ENCODE results near the gene MAPKAP1.

Gene MAPKAP1

DNA sequence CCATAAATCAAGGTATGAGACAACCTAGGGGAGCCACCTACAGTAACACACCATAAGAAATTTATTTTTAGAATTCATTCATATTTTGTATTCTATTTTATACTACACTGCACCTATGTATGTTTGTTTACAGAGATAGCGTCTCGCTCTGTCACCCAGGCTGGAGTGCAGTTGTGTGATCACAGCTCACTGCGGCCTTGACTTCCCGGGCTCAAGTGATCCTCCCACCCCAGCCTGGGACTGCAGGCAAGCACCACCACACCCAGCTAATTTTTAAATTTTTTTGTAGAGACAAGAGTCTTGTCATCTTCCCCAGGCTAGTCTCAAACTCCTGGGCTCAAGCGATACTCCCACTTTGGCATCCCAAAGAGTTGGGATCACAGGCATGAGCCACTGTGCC, 25.4 kb downstream of the MAPKAP1 start:
- TF ChIP-seq POLR2A (IDR thresholded peaks at IDR 0.05; ENCODE audit: low read depth, low read length) (no peak), POLR2AphosphoS5 (IDR thresholded peaks at IDR 0.05; ENCODE audit: low read depth, low read length) (no peak), PAX5 (IDR thresholded peaks at IDR 0.05; ENCODE audit: insufficient read depth, low read length, severe bottlenecking) (no peak), SPI1 (IDR thresholded peaks at IDR 0.05; ENCODE audit: low read depth, low read length) (no peak), POU2F2 (IDR thresholded peaks at IDR 0.05; ENCODE audit: low read depth, low read length) (no peak), TAF1 (IDR thresholded peaks at IDR 0.05; ENCODE audit: low read depth, low read length) (no peak)
- FAIRE-seq (no peak), DNase-seq (ENCODE audit: insufficient read length, low spot score) (no peak)

DNA sequence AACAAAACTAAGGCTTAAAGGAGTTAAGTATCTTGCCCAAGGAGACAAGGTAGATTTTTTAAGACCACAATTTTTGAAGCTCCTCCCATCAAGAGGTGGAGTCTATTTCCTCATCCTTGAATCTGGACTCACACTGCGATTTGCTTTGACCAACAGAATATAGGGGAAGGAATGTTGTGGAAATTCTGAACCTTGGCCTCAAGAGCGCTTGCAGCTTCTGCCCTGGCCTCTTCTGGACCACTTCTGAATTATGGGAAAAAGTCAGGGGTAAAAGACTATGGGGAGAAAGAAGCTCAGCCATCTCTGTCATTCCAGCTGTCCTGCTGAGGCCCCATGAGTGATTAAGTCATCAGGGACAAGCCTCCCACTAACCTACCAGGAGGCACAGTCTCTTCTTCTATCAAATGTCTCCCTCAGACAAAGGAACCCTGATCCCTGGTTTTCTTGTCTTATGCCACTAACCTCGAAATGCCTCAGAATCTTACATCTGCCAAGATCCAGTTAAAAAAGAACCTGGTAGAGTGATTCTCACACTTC, 25.9 kb downstream of the MAPKAP1 start:
- TF ChIP-seq POU2F2 (IDR thresholded peaks at IDR 0.05; ENCODE audit: low read depth, low read length) (no peak), PAX5 (IDR thresholded peaks at IDR 0.05; ENCODE audit: insufficient read depth, low read length, severe bottlenecking) (no peak)
- DNase-seq (ENCODE audit: insufficient read length, low spot score) = no peak
- peak; percentile 5 for FAIRE-seq

DNA sequence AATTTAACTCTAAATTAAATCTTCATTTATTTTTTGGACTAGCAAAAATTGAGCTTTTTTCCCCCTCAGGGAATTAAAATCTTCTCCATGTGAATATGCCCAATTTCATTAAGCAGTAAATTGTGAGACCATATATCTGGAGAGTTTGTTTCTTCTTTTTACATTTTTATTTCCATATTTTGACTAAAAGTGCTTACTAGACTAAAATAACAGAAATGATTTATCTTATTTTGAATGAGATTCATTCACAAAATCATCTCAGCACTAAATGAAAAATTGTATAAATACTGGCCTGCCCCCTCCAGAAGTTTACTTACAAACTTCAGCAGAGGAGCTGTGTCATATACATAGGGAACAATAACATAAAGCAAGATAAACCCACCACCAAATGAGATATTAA, 26.6 kb downstream of the MAPKAP1 start:
- no peak for DNase-seq (ENCODE audit: insufficient read length, low spot score)
- no peak for TF ChIP-seq POLR2AphosphoS5 (IDR thresholded peaks at IDR 0.05; ENCODE audit: low read depth, low read length)
- TF ChIP-seq TAF1 (IDR thresholded peaks at IDR 0.05; ENCODE audit: low read depth, low read length) = no peak
- TF ChIP-seq SPI1 (IDR thresholded peaks at IDR 0.05; ENCODE audit: low read depth, low read length) = no peak
- no peak for TF ChIP-seq PAX5 (IDR thresholded peaks at IDR 0.05; ENCODE audit: insufficient read depth, low read length, severe bottlenecking)
- no peak for TF ChIP-seq POLR2A (IDR thresholded peaks at IDR 0.05; ENCODE audit: low read depth, low read length)
- no peak for TF ChIP-seq POU2F2 (IDR thresholded peaks at IDR 0.05; ENCODE audit: low read depth, low read length)
- no peak for FAIRE-seq

DNA sequence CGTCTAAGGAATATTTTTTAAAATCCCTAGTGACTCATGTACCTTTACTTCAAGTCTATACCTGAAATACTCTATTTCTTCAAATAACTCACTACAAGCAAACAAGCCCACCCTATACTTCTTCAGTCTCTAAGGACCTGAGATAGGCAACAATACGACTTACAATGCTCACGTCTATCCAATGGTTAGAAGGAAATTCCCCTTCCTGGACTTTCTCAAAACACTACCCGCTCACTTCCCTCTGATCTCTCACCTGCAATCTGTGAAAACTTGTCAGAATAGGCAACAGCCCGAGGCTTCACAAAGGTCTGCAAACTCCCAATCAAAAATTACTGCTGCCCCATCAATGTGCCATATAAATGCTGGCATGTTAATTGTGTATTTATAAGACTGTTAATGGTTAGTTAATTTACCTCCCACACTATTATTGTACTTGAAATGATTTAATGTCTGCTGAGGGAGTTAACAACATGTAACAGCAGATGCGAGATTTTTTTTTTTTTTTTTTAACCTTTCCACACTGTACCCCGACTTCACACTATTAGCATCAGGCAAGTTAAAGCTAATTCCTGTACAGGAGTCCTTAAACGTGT, 27.3 kb downstream of the MAPKAP1 start:
- FAIRE-seq = no peak
- DNase-seq (ENCODE audit: insufficient read length, low spot score) = no peak
- TF ChIP-seq POLR2AphosphoS5 (IDR thresholded peaks at IDR 0.05; ENCODE audit: low read depth, low read length) = no peak
- TF ChIP-seq PAX5 (IDR thresholded peaks at IDR 0.05; ENCODE audit: insufficient read depth, low read length, severe bottlenecking) = no peak
- TF ChIP-seq SPI1 (IDR thresholded peaks at IDR 0.05; ENCODE audit: low read depth, low read length) = peak; percentile 55
- no peak for TF ChIP-seq POU2F2 (IDR thresholded peaks at IDR 0.05; ENCODE audit: low read depth, low read length)

DNA sequence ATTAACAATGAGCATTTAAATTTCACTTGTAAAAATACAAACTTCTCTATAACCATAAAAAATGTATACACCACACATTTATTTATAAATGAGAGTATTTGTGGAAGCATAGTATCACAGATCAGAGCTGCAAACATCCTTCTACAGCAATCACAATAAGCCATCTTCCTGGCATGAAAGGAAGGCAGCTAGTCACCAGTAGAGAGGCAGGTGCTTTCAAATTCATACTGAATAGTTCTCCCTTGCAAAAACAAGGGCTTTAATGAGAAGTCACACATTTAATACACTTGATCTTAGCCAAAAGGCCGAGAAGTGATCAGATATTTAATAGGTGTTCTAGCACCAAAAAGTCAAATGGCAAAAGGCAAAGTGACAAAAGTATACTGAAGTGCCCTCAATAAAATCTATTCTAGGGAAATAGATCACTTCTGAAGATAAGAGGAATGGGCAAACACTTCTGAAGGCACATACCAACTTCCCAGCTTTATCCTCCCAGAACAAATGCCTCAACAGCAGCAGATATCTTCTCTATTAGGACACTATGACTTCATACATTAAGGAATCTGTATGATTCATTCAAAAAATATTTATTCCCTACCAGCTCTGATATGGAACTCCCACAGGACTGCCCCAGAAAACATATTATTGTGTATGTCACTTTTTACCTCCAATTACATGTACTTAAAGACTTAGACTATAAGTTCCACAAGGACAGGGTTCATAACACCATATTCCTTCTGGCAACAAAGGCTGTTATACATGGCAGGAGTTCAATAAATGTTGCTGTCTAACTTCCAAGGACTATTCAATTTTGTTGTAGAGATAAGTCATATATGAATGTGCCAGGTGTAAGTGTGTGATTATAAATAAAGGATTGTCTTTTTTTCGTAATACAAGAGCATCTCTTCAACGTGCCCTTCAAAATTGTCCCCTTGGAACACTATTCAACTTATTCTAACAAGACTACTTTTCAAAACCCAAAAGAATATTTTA, 31.7 kb downstream of the MAPKAP1 start:
- peak; percentile 28 for FAIRE-seq
- DNase-seq (ENCODE audit: insufficient read length, low spot score) = no peak

DNA sequence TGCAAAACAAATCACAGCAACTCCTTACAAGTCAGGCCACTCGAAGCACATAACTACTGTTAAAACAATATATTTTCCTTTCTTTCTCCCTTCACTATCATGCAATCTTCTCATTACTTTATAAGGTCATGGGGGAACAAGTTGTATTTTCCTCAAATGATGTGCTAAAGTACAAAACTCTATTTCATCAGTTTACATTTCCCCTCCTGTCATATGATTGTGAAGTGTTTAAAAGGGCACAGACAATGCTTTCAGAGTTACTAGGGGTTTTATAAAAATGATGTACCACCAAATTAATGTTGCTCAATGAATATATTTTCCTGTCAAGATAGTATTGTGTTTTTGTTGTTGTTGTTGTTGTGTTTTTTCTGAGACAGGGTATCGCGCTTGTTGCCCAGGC, 34.1 kb downstream of the MAPKAP1 start:
- TF ChIP-seq TAF1 (IDR thresholded peaks at IDR 0.05; ENCODE audit: low read depth, low read length) (no peak), POLR2A (IDR thresholded peaks at IDR 0.05; ENCODE audit: low read depth, low read length) (no peak), SPI1 (IDR thresholded peaks at IDR 0.05; ENCODE audit: low read depth, low read length) (no peak), POU2F2 (IDR thresholded peaks at IDR 0.05; ENCODE audit: low read depth, low read length) (no peak), POLR2AphosphoS5 (IDR thresholded peaks at IDR 0.05; ENCODE audit: low read depth, low read length) (no peak), PAX5 (IDR thresholded peaks at IDR 0.05; ENCODE audit: insufficient read depth, low read length, severe bottlenecking) (no peak)
- DNase-seq (ENCODE audit: insufficient read length, low spot score) (no peak), FAIRE-seq (no peak)

More for the DNA sequence above, 31.7 kb downstream of the MAPKAP1 start:
- TF ChIP-seq POLR2AphosphoS5 (IDR thresholded peaks at IDR 0.05; ENCODE audit: low read depth, low read length) (no peak), TAF1 (IDR thresholded peaks at IDR 0.05; ENCODE audit: low read depth, low read length) (no peak), PAX5 (IDR thresholded peaks at IDR 0.05; ENCODE audit: insufficient read depth, low read length, severe bottlenecking) (no peak)

DNA sequence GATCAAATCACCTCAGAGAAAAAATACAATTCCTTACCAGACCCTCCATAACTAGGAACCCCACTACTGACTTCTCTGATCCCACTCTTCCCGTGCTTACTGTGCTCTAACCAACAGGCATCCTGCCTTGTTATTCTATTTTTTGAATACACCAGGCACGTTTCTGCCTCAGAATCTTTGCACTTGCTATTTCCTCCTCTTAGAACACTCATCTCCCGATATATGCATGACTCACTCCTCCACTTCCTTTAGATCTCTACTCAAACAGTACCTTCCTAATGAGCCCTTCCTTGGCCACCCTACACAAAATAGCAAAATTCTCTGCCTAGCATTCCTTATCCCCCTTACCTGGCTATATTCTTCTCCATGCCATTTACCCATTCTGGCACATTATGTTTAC, 43.9 kb downstream of the MAPKAP1 start:
- TF ChIP-seq POU2F2 (IDR thresholded peaks at IDR 0.05; ENCODE audit: low read depth, low read length) (no peak), PAX5 (IDR thresholded peaks at IDR 0.05; ENCODE audit: insufficient read depth, low read length, severe bottlenecking) (no peak), TAF1 (IDR thresholded peaks at IDR 0.05; ENCODE audit: low read depth, low read length) (no peak)
- no peak for DNase-seq (ENCODE audit: insufficient read length, low spot score)

DNA sequence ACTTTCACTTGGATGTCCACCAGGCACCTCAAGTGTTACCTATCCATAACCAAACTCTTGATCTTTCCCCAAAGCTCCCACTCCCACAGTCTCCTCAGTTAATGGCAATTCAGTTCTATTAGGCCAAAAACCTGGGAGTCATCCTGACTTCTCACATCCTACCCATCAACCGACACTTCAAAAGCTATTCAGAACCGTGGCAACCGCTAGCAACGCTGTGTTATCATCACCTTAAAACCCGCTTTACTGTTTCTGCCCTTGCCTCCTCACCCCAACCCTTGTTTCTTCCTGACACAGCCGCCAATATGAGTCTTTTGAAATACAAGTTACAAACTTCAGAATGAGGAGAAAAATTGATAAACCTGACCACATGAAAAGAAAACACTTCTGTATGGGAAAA, 46.5 kb downstream of the MAPKAP1 start:
- DNase-seq (ENCODE audit: insufficient read length, low spot score) (no peak), FAIRE-seq (no peak)

More for the DNA sequence above, 43.9 kb downstream of the MAPKAP1 start:
- FAIRE-seq = no peak

DNA sequence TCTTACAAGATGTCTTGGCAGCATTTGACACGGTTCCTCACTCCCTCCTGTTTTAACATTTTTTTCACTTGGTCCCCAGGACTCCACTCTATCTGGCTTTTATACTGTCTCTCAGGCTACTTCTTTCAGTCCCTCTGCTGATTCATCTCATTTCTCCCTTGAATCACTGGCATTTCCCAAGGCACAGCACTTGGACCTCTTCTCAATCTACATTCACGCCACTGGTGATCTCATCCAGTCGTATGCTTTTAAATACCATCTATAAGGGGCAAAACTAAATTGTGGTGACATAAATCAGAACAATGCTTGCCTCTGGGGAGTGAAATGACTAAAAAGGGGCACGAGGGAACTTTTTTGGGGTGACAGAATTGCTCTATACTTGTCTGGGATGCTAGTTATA, 47.1 kb downstream of the MAPKAP1 start:
- DNase-seq (ENCODE audit: insufficient read length, low spot score) (no peak), FAIRE-seq (peak; percentile 66)
- no peak for TF ChIP-seq POU2F2 (IDR thresholded peaks at IDR 0.05; ENCODE audit: low read depth, low read length)
- no peak for TF ChIP-seq SPI1 (IDR thresholded peaks at IDR 0.05; ENCODE audit: low read depth, low read length)
- no peak for TF ChIP-seq TAF1 (IDR thresholded peaks at IDR 0.05; ENCODE audit: low read depth, low read length)
- no peak for TF ChIP-seq POLR2AphosphoS5 (IDR thresholded peaks at IDR 0.05; ENCODE audit: low read depth, low read length)
- no peak for TF ChIP-seq POLR2A (IDR thresholded peaks at IDR 0.05; ENCODE audit: low read depth, low read length)

More for the DNA sequence above, 46.5 kb downstream of the MAPKAP1 start:
- TF ChIP-seq POU2F2 (IDR thresholded peaks at IDR 0.05; ENCODE audit: low read depth, low read length) (no peak), POLR2A (IDR thresholded peaks at IDR 0.05; ENCODE audit: low read depth, low read length) (no peak), TAF1 (IDR thresholded peaks at IDR 0.05; ENCODE audit: low read depth, low read length) (no peak), POLR2AphosphoS5 (IDR thresholded peaks at IDR 0.05; ENCODE audit: low read depth, low read length) (no peak), SPI1 (IDR thresholded peaks at IDR 0.05; ENCODE audit: low read depth, low read length) (no peak), PAX5 (IDR thresholded peaks at IDR 0.05; ENCODE audit: insufficient read depth, low read length, severe bottlenecking) (no peak)
